ENCODE results near the gene BATF. TPM values are rescaled to one million over a fixed set of nuclear protein-coding genes. Genes with fewer than 3 reads are reported as not detected.

Gene BATF
- total and polyA plus RNA-seq, 2 donors from 2014 or later: 1.6 to 3.7 TPM

DNA sequence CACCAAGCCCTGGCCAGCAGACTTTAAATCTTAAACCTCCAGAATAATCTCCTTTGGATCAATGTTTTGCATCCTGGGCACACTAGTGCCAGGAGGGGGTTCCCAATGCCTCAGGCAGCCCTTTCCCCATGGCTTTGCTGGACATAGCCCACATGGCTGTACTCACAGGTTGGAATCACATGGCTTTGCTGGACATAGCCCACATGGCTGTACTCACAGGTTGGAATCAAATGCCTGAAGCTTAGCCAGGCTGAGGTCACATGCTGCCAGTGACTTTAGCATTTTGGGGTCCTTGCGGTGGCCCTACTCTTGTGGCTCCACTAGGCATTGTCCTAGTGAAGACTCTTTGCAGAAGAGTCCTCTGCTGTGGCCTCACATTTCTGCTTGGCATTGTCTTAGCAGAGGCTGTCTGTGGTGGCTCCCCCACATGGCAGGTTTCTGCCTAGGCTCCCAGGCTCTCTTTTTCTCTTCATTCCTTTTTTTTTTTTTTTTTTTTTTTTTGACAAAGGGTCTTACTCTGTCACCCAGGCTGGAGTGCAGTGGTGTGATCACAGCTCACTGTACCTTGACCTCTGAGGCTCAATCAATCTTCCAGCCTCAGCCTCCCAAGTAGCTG lies 69.2 kb downstream of the BATF start:
- H3K9me3 ChIP-seq (ENCODE audit: control insufficient read depth in 2 of 3, insufficient read depth in 1 of 3, low read length in 3 of 3): no peaks in the 10 kb centered on the region
- intact Hi-C loops (cut with DNase I): no loop called here
- no peak overlapping the region for H3K27ac ChIP-seq (ENCODE audit: low read depth in 2 of 2, low read length in 2 of 2)
- no peaks in the 10 kb centered on the region for H3K27me3 ChIP-seq (ENCODE audit: control insufficient read depth, insufficient read depth, low read length)
- FAIRE-seq (no peak), DNase-seq (no peak)
- no peaks in the 10 kb centered on the region for H3K36me3 ChIP-seq (ENCODE audit: control insufficient read depth in 2 of 3, insufficient read depth in 3 of 3, low read length in 3 of 3)
- no peak overlapping the region for H3K9ac ChIP-seq (ENCODE audit: low read length in 3 of 3)
- TF ChIP-seq, protein P1, sequence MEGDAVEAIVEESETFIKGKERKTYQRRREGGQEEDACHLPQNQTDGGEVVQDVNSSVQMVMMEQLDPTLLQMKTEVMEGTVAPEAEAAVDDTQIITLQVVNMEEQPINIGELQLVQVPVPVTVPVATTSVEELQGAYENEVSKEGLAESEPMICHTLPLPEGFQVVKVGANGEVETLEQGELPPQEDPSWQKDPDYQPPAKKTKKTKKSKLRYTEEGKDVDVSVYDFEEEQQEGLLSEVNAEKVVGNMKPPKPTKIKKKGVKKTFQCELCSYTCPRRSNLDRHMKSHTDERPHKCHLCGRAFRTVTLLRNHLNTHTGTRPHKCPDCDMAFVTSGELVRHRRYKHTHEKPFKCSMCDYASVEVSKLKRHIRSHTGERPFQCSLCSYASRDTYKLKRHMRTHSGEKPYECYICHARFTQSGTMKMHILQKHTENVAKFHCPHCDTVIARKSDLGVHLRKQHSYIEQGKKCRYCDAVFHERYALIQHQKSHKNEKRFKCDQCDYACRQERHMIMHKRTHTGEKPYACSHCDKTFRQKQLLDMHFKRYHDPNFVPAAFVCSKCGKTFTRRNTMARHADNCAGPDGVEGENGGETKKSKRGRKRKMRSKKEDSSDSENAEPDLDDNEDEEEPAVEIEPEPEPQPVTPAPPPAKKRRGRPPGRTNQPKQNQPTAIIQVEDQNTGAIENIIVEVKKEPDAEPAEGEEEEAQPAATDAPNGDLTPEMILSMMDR (IDR thresholded peaks at IDR 0.05; ENCODE audit: borderline replicate concordance, extremely low read depth, insufficient read depth): no peak
- peaks cover 0 to 8% (median 4%) of the 10 kb centered on the region in 3 donors for H3K4me1 ChIP-seq (ENCODE audit: control insufficient read depth in 2 of 3, insufficient read depth in 2 of 3, low read depth in 1 of 3, low read length in 3 of 3)
- H3K4me3 ChIP-seq (ENCODE audit: low read length in 3 of 3): no peak overlapping the region

DNA sequence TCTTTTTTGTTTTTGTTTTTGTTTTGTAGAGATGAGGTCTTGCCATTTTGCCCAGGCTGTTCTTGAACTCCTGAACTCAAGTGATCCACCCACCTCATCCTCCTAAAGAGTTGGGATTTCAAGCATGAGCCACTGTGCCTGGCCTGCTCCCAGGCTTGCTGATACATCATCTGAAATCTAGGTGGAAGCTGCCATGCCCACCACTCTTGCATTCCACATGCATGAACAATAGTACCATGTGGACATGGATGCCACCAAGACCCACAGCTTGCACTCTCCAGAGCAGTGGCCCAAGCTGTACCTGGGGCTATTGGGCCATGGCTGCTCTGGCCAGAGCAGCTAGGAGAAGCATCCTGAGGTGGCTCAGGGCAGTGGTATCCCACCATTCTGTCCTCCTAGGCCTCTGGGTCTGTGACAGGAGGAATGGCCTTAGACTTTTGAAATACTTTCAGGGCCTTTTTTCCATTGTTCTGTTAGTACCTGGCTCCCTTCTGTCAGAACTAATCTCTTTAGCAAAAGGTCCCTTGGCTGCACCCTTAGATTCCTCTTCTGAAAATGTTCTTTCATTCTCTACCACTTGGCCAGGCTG lies 69.8 kb downstream of the BATF start:
- Histone ChIP-seq H3K9ac (ENCODE audit: low read length in 3 of 3) (no peak overlapping the region), H3K27ac (ENCODE audit: low read depth in 2 of 2, low read length in 2 of 2) (no peak overlapping the region), H3K27me3 (ENCODE audit: control insufficient read depth, insufficient read depth, low read length) (no peaks in the 10 kb centered on the region), H3K36me3 (ENCODE audit: control insufficient read depth in 2 of 3, insufficient read depth in 3 of 3, low read length in 3 of 3) (no peaks in the 10 kb centered on the region), H3K4me3 (ENCODE audit: low read length in 3 of 3) (no peak overlapping the region), H3K9me3 (ENCODE audit: control insufficient read depth in 2 of 3, insufficient read depth in 1 of 3, low read length in 3 of 3) (no peaks in the 10 kb centered on the region), H3K4me1 (ENCODE audit: control insufficient read depth in 2 of 3, insufficient read depth in 2 of 3, low read depth in 1 of 3, low read length in 3 of 3) (peaks cover 0 to 8% (median 4%) of the 10 kb centered on the region in 3 donors)
- TF ChIP-seq, protein P1 (IDR thresholded peaks at IDR 0.05; ENCODE audit: borderline replicate concordance, extremely low read depth, insufficient read depth): no peak
- FAIRE-seq (no peak), DNase-seq (no peak)
- intact Hi-C loops (cut with DNase I): no loop called here

DNA sequence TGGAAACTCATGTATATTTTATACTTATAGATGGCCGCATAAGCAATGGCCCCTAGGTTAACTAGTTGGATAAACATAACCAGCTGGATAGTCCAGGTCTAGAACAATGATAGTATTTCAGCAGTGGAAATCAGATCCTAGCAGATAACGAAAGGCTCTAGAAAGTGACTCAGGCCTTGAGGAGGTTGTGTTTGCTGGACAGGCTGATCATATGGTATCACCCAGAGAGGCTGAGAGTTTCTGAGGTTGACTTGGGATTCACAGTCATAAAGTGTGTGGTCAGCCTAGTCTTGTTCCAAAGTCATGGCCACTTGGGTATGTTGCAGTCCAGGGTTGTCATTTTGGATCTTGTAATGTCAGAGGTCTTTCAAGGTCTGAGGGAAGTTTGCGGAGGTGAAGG lies 73.0 kb downstream of the BATF start:
- no peaks in the 10 kb centered on the region for H3K36me3 ChIP-seq (ENCODE audit: control insufficient read depth in 2 of 3, insufficient read depth in 3 of 3, low read length in 3 of 3)
- H3K9me3 ChIP-seq (ENCODE audit: control insufficient read depth in 2 of 3, insufficient read depth in 1 of 3, low read length in 3 of 3): no peaks in the 10 kb centered on the region
- no peak overlapping the region for H3K9ac ChIP-seq (ENCODE audit: low read length in 3 of 3)
- intact Hi-C loops (cut with DNase I): no loop called here
- no peak for DNase-seq
- TF ChIP-seq, protein P1 (IDR thresholded peaks at IDR 0.05; ENCODE audit: borderline replicate concordance, extremely low read depth, insufficient read depth): no peak
- no peak overlapping the region for H3K4me3 ChIP-seq (ENCODE audit: low read length in 3 of 3)
- FAIRE-seq: no peak
- no peaks in the 10 kb centered on the region for H3K27me3 ChIP-seq (ENCODE audit: control insufficient read depth, insufficient read depth, low read length)
- peaks cover 0 to 4% (median 0%) of the 10 kb centered on the region in 3 donors for H3K4me1 ChIP-seq (ENCODE audit: control insufficient read depth in 2 of 3, insufficient read depth in 2 of 3, low read depth in 1 of 3, low read length in 3 of 3)
- no peak overlapping the region for H3K27ac ChIP-seq (ENCODE audit: low read depth in 2 of 2, low read length in 2 of 2)

Other genes starting within 250 kb of the BATF start
- gene FOS, start 243.6 kb upstream of the BATF start, total RNA-seq: 116 TPM
- 193 TPM for gene FOS, start 243.6 kb upstream of the BATF start, polyA plus RNA-seq (ENCODE audit: insufficient read depth, low read depth, low replicate concordance)
- 33.4 TPM for gene JDP2, start 94.4 kb upstream of the BATF start, total RNA-seq
- 20.1 TPM for gene JDP2, start 94.4 kb upstream of the BATF start, polyA plus RNA-seq (ENCODE audit: insufficient read depth, low read depth, low replicate concordance)
- gene FLVCR2, start 56.2 kb downstream of the BATF start, total RNA-seq: 17.0 TPM
- gene FLVCR2, start 56.2 kb downstream of the BATF start, polyA plus RNA-seq (ENCODE audit: insufficient read depth, low read depth, low replicate concordance): 7.1 TPM
- gene ERG28, start 138.4 kb downstream of the BATF start, total RNA-seq: 17.9 TPM
- 34.8 TPM for gene ERG28, start 138.4 kb downstream of the BATF start, polyA plus RNA-seq (ENCODE audit: insufficient read depth, low read depth, low replicate concordance)
- 37.2 TPM for gene TTLL5, start 138.8 kb downstream of the BATF start, total RNA-seq
- gene TTLL5, start 138.8 kb downstream of the BATF start, polyA plus RNA-seq (ENCODE audit: insufficient read depth, low read depth, low replicate concordance): 16.8 TPM

Data from kidney (tissue), 14 donors.